PC-3 (cell line): ENCODE data around the gene SLC38A10.

Experiments
- CTCF ChIP-seq: fragments of 300-600 bp; sonication (generic); conservative IDR thresholded peaks from 2 replicates; pipeline ENCODE4 v1.5.1; 2017; ENCODE audit warnings: antibody characterized with exemption, low read depth, mild to moderate bottlenecking, low read length
- EZH2 ChIP-seq: fragments of 300-600 bp; sonication (generic); IDR thresholded peaks from one replicate; pipeline ENCODE4 v1.6.1; 2017; ENCODE audit warnings: antibody characterized with exemption, mild to moderate bottlenecking, low read length; ENCODE audit not compliant: unreplicated experiment
- EZH2phosphoT487 ChIP-seq: fragments of 300-600 bp; sonication (generic); IDR thresholded peaks from 2 replicates; pipeline ENCODE4 v1.6.1; 2018; ENCODE audit warnings: mild to moderate bottlenecking, antibody characterized with exemption, low read length, borderline replicate concordance

- no peak for TF ChIP-seq CTCF
- TF ChIP-seq EZH2: no peak
- TF ChIP-seq EZH2phosphoT487: no peak
These were observed 20.2 kb upstream of the SLC38A10 start for GRCh38 chr17:81315129-81315884.
